D721Med (cell line): ENCODE data around the gene ZNRF2.

ENCODE experiments used
- DNase-seq: peaks from one replicate; pipeline ENCODE4 v3.0.0; 2011; ENCODE audit warnings: low spot score; ENCODE audit not compliant: insufficient read length
- FAIRE-seq: peaks from 2 replicates; lab custom pipeline; 2011; peaks lifted over from hg19 to GRCh38; lab: Jason Lieb, UNC
- CTCF ChIP-seq: IDR thresholded peaks from 2 replicates; pipeline ENCODE4 v1.5.1; 2012; ENCODE audit warnings: mild to moderate bottlenecking, control low read depth; ENCODE audit not compliant: insufficient read depth; ENCODE audit errors: missing control alignments

The ZNRF2 gene

GRCh38 chr7:30308389-30308788 lies 24.0 kb downstream of the ZNRF2 start:
- DNase-seq (no peak), FAIRE-seq (no peak)
- no peak for TF ChIP-seq CTCF

- DNase-seq (no peak), FAIRE-seq (no peak)
- no peak for TF ChIP-seq CTCF
Measured at GRCh38 chr7:30309302-30309701, 24.9 kb downstream of the ZNRF2 start.

GRCh38 chr7:30309842-30310435 lies 25.5 kb downstream of the ZNRF2 start:
- TF ChIP-seq CTCF, result no peak
- FAIRE-seq, result no peak
- DNase-seq, result no peak

GRCh38 chr7:30310674-30311362 lies 26.4 kb downstream of the ZNRF2 start:
- no peak for DNase-seq
- TF ChIP-seq CTCF, result no peak
- no peak for FAIRE-seq

- DNase-seq, result no peak
- FAIRE-seq, result no peak
- no peak for TF ChIP-seq CTCF
Measured at GRCh38 chr7:30312178-30312577, 27.8 kb downstream of the ZNRF2 start.

GRCh38 chr7:30313348-30313747 lies 29.0 kb downstream of the ZNRF2 start:
- no peak for TF ChIP-seq CTCF
- FAIRE-seq (no peak), DNase-seq (no peak)

GRCh38 chr7:30313793-30314192 lies 29.4 kb downstream of the ZNRF2 start:
- FAIRE-seq (no peak), DNase-seq (no peak)
- TF ChIP-seq CTCF, result no peak
